ENCODE results near the gene ZNF184. TPM values are rescaled to one million over a fixed set of nuclear protein-coding genes. Genes with fewer than 3 reads are reported as not detected.

The ZNF184 gene
- 10 to 100 TPM; 14.4 to 24.0 (median 21.4) TPM for polyA plus RNA-seq (ENCODE audit: insufficient read length in 4 of 4)

DNA sequence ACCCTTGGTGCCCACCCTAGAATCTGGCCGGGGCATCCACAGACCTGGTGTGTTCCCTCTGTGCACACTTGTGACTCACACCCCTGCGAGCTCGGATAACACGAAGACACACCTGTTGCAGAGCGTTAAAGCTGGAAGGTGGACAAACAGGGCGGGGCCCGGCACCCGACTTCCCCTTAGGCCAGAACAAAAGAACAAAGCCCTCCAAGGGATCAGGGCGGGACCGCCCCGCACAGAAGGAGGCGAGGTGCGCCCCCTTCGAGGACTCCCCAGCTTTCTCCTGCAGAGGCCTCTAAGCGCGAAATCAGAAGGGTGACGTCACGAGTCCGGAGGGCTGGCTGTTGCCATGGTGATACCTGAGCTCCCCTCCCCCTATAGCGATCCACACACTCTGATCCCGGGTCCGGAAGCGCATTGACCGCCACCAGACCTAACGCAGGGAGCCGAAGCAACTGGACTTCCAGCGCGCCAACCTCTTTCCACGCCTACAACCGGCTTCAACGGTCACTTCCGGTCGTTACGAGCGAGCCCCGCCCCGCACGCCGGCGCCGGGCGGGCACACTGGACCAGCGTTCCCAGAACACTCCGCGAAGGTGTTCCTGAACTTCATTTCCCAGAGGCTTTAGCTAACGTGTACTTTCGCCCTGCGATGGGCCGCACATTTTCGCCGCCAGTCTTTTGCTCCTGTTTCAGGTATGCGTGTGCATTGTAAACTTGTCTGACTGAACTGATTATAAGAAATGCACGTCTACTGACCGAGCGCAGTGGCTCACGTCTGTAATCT lies at the start of gene ZNF184:
Gene ZNF184, minus strand, starts transcription at position 489 of the 784 bp plus-strand sequence. CDS start 811 bp downstream, outside the sequence.
- peak; percentile 93 to 97 (median 95) for DNase-seq (ENCODE audit: low read depth in 4 of 4, low spot score in 3 of 4)

DNA sequence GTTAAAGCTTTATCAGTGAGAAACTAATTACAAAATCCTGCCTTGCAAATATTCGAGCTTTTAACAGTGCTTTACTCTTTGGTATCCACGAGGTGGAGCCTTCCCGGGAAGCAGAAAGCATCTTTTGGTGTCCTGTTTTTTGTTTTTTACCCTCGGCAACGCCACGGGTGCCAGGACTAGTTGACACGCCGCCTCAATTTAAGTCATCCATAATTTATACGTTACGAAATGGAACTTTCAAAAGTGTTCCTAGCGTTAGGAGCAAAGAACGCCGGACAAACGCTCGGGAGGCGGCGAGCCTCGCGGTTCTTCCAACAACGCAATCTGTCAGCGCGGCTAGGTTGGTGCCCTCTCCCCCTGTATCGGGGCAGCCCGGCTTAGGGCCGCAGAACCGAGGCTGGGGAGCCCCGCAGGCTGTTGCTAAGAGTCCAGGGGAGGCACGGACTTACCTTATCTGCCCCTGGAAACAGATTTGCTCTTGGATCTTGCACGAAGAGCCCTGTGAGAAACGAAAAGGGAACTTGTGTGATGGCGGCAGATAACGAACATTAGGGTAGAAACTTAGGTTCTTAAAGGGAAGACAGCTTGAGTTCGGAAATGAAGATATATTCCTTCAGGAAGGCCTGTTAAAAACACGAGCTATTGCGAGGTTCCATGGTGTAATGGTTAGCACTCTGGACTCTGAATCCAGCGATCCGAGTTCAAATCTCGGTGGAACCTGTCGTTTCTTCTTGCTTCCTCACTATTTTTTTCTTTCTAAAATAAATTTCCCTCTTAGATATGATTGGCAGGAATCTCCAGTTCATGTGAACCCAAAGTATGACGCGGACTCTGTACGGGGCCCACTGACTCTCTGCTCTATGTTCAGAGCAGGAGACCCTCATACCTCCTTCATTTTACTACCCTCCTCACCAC lies 46.2 kb upstream of the ZNF184 start:
- peak in 2 of 4 donors; percentile 58 to 66 for DNase-seq (ENCODE audit: low read depth in 4 of 4, low spot score in 3 of 4)

DNA sequence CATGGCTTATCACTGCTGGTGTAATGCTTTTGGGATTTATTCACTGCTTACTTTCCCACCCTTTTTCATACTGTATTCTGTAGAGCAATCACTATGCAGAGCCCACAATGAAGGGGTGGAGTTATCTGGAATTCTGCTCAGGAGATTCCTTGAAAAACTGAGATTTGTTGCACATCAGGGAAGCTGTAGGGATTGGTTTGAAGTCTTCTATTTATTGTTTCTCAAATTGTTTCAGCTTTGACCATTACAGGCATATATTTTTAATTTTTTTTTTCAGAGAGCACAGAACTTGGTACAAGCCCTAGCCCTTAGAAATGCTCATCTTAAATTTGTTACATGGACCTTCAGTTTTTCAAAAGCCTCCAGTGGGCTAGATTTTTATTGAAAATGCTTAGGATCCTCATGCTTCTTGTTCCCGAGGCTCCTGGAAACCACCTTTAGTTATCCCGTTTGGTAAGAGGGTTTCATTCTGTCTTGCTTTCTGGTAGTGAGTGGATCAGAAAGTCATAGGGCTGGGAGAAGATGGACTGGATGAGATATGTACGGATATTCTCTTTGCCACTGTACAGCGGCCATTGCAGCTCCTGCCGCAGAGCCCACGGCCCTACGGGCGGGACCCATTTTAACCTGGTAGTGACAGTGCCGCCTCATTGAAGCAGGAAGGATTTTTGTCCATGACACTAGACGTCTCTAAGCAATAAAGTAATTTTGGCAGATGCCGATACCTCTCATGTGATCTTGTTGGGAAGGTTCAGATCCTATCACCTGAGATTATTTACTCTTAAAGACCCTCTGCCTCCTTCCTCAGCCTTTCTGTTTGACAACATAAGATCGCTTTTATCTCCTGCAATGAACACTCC lies 45.3 kb upstream of the ZNF184 start:
- DNase-seq (ENCODE audit: low read depth in 4 of 4, low spot score in 3 of 4): no peak

DNA sequence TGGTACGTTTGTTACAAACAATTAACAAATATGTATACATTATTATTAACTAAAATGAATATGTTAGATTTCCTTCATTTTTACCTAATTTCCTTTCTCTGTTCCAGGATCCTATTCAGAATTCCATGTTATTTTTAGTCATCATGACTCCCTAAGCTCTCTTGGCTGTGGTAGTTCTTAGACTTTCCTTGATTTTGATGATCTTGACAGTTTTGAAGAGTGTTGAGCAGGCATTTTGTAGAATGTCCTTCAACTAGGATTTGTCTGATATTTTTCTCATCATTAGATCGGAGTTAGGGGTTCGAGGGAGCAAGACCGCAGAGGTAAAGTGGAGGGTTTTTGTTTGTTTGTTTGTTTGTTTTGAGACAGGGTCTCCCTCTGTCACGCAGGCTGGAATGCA lies 44.3 kb upstream of the ZNF184 start:
- DNase-seq (ENCODE audit: low read depth in 4 of 4, low spot score in 3 of 4): no peak

DNA sequence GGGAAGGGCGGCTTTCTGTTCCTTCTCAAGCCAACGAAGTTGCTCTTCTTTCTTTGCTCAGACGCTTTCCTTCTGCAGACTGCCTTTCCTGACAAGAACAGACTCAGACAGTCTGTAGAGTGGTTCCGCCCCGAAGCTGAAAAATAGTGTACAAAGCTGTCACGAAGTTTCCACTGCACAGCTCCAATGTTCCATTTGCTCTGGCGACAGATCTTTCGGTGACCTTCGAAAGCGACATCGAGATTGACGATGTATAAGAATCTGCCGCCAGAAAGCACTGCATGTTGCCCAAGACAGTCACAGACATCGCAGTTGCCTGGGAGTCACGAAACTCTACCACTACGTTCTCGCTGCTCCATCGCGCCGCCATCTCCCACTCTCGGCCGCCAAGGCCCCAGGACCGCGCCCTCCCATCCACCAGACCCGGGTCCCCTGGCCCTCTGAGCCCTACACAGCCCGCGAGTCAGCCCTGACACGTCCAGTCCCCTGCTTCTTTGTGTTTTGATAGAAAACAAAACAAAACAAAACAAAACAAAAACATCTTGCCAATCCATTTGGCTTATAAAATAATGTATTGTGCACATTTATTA lies 42.1 kb upstream of the ZNF184 start:
- no peak for DNase-seq (ENCODE audit: low read depth in 4 of 4, low spot score in 3 of 4)

DNA sequence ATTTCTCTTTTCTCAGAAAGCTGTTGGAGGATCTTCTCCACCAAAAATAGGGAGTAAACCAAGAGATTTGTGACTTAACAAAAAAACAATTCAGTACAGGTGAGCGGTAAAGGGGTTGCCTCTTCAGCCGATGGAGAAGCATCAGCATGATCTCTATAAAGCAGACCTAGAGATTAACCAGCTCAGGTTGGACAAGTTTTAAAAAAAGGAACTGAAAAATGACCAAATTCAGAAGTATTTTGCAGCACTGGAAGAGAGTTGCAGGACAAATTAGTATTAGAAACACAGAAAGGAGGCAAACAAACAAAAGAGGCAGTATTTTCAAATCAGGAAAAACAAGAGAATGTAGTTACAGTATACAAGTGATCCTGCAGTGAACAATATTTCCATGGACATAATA lies 39.6 kb upstream of the ZNF184 start:
- DNase-seq (ENCODE audit: low read depth in 4 of 4, low spot score in 3 of 4): no peak

DNA sequence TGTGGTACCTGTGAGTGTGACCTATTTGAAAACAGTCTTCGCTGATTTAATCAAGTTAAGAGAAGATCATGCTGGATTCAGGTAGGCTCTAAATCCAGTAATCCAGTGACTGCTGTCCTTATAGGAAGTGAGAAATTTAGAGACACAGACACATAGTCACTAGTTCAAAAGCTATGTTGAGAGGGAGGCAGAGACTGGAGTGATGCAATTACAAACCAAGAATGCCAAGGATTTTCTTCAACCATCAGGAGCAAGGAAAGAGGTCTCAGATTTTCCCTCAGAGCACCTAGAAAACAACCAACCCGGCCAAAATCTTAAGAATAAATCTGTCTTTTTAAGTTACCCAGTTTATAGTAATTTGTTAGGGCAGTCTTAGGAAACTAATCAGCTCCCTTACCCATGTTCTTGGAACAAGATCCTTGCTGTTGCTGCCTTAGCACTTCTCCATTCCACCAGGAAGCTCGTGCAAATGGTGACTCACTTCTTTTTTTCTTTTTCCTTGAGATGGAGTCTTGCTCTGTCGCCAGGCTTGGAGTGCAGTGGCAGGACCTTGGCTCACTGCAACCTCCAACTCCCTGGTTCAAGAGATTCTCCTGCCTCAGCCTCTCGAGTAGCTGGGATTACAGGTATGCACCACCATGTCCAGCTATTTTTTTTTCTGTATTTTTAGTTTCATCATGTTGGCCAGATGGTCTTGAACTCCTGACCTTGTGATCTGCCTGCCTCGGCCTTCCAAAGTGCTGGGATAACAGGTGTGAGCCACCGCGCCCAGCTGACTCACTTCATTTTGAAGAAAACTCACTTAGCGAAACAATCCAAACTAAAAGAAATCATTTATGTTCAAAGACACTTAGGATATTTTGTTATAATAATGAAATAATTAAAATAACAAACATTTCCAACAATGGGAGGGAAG lies 34.4 kb upstream of the ZNF184 start:
- DNase-seq (ENCODE audit: low read depth in 4 of 4, low spot score in 3 of 4): no peak

DNA sequence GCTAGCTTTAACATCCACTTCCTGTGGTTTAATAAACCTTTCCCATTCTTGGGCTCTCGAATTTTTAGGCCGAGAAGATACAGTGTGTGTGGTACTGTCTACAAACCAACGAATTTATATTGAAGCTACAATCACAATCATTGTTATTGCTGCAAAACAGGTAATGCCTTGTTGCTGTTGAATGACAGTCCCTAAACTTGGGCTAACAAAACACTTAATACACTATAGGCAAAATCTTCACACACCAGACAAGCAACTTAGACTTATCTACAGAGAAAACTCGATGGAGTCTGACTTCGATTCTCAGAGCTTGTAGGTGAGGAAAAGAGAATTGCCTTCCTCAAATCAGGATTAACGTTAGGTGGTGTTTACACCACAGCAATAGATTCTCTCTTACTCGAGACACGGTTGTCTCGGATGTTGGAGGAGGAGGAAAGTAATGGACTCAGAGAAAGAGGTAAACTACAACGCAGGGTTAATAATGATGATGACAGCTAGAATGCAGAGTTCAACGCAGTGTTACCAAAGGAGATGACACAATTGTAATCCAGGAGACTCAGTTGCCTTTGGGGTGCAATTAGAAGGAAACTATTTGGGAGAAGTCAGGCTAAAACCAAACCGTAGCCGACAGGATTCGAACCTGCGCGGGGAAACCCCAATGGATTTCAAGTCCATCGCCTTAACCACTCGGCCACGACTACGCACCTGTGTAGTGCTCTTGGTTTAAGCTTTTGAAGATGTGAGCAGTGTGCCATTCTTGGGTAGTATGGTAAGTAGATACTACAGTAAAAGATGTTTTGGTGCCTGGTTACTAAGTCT lies 32.5 kb upstream of the ZNF184 start:
- no peak for DNase-seq (ENCODE audit: low read depth in 4 of 4, low spot score in 3 of 4)

DNA sequence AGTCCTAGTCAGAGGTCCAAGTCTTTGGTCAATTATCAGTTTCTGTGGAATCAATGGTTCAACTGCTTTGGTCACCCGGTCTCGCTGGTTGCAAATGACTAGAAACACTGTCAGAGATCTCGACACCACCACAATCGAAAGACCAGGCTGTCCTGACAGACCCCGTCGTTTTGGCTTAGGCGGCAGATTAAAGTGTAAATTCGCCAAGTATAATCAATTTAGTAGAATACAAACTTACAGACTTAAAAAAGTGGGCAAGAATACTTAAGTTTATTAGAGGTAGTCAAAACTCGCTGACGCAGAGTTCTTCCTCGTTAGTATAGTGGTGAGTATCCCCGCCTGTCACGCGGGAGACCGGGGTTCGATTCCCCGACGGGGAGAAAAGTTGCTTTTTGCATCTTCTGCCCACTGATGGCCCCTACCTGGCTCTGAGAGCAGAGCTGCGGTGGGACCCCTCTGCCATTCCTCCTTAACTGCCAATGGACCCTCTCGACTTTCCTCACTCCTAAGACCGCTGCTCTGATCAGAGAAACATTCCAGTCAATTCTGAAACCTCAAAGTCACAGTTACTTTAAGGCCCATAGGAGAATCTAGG lies 30.6 kb upstream of the ZNF184 start:
- DNase-seq (ENCODE audit: low read depth in 4 of 4, low spot score in 3 of 4): peak in 2 of 4 donors; percentile 29 to 59

DNA sequence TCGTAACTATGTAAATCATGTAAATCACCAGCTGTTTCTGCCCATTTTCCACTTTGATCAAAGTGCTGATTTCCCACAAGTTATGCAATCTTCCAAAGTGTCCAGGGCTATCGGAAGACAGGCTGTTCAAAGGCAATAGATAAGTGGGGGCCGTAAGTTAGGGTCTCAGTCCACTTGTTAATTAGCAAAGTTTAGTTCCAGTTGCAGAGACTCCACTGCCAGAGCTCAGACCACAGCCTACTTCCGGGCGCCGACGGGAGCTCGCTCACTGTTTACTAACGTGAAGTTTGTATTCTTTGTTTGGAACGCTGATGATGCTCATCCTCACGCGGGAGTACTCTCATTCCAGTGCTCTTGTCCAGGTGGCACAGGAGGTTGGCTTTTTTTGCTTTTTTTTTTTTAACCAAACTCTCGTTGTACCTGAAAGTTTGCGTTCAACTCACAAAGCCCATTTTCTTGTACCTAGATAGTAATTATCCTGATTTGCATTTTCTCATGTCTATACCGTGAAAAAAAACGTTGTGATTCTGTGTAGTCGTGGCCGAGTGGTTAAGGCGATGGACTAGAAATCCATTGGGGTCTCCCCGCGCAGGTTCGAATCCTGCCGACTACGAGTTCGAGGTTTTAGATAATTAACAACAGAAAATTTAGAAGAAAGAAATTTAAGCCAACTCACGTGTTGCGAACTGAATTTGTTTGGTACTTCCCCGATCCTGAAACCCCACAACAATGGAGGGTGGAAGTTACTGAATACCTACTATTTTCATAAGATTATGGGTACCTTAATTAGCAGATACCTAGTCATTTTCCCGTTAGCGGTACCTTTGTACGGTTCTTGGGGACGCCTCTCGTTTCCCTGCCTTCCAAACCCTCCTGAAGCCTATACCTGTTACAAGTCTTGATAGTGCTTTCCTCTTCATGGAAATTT lies 29.9 kb upstream of the ZNF184 start:
- peak in 1 of 4 donors; percentile 25 for DNase-seq (ENCODE audit: low read depth in 4 of 4, low spot score in 3 of 4)

DNA sequence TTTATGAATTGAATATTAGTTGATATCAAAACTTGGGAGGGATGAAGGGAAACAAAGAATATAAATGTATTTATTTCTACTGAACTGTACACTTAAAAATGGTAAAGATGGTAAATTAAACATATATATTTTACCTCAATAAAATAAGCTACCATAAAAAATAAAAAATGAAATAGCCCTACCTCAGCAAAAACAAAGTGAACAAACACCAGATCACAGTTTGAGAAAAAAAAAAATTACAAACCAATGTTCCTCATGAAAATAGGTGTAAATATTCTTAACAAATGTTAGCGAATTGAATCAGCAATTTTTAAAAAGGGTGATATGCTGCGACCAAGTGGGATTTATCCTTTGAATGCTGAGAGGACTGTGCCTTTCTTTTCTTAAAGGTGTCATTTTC lies 28.3 kb upstream of the ZNF184 start:
- no peak for DNase-seq (ENCODE audit: low read depth in 4 of 4, low spot score in 3 of 4)

DNA sequence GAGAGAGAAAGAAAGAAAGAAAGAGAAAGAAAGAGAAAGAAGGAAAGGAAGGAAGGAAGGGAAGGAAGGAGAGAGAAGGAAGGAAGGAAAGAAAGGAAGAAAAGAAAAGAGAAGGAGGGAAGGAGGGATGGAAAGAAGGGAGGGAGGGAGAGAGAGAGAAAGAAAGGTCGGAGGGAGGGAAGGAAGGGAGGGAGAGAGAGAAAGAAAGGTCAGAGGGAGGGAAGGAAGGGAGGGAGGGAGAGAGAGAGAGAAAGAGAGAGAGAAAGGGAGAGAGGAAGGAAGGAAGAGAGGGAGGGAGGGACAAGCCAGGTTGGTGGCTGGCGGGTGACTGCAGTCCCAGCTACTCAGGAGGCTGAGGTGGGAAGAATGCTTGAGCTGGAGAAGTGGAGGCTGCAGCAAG lies 27.3 kb upstream of the ZNF184 start:
- DNase-seq (ENCODE audit: low read depth in 4 of 4, low spot score in 3 of 4): no peak

DNA sequence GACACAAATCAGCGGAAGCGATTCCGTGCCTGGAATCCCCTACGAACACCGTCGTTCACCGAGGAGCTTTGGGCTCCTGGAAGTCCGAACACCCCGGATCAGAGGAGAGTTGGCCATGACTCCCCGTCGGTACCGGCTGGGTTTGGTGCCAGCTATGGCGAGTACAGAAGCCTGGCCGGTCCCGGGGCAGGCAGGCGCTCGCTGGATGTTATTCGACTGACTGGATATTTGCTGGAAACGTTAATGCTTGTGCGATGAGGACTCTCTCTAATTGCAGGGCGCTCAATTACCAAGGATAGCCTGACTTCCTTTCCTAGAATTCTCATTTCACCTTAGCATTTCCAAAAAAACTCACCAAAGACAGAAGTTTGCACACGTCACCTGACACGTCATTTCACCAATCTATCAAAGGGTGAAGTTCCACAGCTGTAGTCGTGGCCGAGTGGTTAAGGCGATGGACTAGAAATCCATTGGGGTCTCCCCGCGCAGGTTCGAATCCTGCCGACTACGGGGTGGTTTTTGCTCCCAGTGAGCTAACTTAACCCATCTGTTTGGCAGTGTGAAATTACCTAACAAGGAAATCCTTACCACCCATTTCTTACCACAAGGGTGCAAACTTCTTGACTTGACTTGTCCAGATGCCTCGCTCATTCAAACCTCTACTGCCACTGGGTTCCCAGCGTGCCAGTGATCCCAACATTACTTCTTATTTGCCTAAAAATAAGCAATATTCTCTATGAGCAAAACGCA lies 22.7 kb upstream of the ZNF184 start:
- DNase-seq (ENCODE audit: low read depth in 4 of 4, low spot score in 3 of 4): no peak

DNA sequence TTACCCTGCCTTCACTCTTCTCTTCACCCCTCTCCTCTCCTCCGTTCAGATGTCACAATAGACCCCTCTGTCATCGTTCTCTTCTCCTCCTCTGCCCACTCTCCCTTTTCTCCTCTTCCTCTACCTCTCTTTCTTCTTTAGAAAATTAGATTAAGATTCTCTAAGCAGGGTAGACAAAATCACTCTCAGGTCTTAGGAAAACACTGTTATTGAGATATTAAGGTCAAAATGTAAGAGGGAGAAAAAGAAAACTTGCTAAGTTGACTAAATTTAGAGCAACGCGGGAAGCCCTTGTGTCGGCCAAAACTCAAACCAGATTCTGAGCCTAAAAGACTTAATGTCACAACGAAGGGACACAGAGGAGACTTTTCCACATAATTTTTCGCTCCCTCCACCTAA lies 22.1 kb upstream of the ZNF184 start:
- DNase-seq (ENCODE audit: low read depth in 4 of 4, low spot score in 3 of 4): no peak

DNA sequence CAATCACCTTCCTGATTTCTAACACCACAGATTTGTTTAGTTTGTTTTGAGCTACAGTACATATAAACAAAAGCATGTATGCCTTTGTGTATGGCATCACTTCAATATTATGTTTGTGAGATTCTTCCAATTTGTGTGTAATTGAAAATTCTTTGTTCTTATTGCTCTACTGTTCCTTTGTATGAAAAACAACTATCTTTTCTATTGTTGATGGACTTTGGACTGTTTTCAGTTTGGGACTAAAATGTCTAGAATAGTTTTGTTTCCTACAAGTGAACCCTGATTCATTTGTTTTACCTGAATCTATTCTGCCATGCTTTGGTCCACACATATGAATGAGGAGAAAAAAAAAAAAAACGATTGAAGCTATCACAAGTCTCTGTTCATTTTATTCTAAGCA lies 21.2 kb upstream of the ZNF184 start:
- DNase-seq (ENCODE audit: low read depth in 4 of 4, low spot score in 3 of 4): no peak

DNA sequence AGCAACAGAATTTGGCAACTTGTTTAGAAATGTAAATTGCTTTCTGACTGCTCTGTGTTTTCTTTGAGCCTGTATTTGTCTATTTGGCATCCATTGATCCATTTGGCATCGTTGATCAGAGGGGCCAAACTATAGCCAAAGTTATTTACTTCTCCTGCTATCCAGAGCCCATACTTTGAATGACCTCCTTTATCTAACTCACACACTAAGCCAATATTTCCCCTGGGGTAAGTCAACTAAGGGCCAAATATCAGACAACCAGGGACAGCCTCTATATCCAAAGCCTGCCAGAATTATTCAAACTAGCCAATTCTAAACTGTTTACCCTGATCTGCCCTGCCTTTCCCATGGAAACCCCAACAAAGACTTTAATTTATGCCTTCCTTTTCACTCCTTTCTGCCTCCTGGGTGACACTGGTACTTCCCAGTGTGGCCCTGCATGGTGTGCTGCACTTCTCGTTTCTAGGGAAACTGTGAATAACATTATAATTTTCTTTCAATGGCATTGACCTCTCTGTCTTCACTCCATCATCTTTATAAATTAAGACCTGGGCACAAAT lies 19.8 kb upstream of the ZNF184 start:
- no peak for DNase-seq (ENCODE audit: low read depth in 4 of 4, low spot score in 3 of 4)

Data from left renal pelvis (tissue), 4 donors.